GM19328 (cell line): Measurements from ENCODE around the gene MEF2C.

ENCODE experiments used
- ATAC-seq: cut with Tn5 transposase; IDR thresholded peaks from one replicate; pipeline ENCODE4 v1.9.1; 2021; ENCODE audit warnings: mild to moderate bottlenecking, moderate library complexity; ENCODE audit not compliant: unreplicated experiment

Gene MEF2C

DNA sequence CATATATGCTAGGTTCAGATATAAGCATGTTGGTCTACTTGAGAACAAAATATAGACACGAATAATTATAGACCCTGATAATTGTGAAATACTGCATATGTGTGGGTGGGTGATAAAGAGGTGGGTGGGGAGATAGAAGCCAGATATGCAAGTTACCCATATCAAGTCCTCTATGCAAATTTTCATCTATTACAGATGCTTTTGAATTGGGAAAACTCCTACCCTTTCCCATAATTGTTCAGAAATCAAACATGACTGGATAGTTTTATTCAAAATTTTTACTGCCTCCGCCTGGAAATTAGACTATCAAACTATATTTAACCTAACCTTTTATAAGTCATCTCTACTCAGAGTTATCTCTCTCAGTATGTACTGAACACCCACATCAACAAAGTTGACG, 157.5 kb downstream of the MEF2C start:
- ATAC-seq, result no peak

DNA sequence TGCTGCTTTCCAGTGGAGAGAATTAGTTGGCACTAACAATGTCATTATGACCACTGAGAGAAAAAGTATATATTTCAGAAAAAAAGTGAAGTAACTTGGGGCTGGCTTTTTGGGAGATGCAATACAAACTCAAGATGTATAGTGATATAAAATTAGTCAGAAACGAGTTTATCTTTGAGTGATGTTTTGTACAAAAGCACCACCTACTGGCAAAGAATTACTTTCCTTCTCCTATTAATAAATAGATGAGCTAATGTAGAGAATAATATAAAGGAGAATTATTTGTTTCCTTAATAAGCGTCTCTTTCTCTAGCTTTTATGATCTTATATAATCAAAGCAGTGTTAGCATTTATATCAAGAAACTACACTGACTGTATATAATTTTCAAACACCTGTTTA, 158.8 kb downstream of the MEF2C start:
- no peak for ATAC-seq

- ATAC-seq, result no peak
Observed at GRCh38 chr5:88722546-88723073, 160.4 kb downstream of the MEF2C start.

- ATAC-seq, result no peak
Observed at GRCh38 chr5:88719434-88719833, 163.6 kb downstream of the MEF2C start.

DNA sequence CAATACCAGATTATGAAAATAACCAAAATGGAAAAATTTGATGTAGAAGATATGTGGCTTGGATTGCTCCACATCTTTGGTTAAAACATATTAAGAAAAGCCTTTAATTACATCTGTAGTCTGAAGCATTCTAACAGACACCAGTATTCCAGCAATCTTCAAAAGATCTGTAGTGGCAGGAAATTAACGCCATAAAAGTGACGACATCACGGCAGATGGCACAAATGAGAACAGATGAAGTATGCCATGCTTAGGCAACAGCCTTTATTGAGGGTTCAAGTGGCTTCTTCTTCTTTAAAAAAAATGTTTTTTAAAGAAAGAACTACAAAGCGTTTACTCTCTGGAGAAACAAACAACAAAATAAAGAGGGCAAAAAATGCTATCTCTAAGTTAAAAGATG, 164.2 kb downstream of the MEF2C start:
- no peak for ATAC-seq

- ATAC-seq, result no peak
Observed at GRCh38 chr5:88716101-88716500, 166.9 kb downstream of the MEF2C start.

- no peak for ATAC-seq
Observed at GRCh38 chr5:88715503-88715902, 167.5 kb downstream of the MEF2C start.

DNA sequence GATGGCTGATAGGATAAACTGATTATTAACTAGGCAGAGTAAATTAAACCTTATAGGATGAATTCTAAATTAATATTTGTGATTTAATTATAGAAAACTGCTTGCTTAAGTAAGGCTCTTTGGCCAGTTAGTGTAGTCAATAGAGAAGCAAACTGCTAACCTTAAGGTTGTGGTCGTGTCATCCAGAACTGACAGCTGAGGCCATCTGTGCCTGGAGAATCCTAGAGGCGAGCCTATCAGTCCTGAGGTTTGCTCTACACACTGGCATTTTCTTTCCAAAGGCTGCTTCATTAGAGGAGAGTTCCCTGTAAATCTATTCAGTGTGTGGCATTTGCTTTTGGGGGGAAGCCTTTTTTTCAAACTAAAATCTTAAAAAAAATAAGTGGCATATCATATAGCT, 169.2 kb downstream of the MEF2C start:
- ATAC-seq, result no peak

- no peak for ATAC-seq
Observed at GRCh38 chr5:88708682-88709398, 174.1 kb downstream of the MEF2C start.

- no peak for ATAC-seq
Observed at GRCh38 chr5:88708021-88708420, 175.0 kb downstream of the MEF2C start.

DNA sequence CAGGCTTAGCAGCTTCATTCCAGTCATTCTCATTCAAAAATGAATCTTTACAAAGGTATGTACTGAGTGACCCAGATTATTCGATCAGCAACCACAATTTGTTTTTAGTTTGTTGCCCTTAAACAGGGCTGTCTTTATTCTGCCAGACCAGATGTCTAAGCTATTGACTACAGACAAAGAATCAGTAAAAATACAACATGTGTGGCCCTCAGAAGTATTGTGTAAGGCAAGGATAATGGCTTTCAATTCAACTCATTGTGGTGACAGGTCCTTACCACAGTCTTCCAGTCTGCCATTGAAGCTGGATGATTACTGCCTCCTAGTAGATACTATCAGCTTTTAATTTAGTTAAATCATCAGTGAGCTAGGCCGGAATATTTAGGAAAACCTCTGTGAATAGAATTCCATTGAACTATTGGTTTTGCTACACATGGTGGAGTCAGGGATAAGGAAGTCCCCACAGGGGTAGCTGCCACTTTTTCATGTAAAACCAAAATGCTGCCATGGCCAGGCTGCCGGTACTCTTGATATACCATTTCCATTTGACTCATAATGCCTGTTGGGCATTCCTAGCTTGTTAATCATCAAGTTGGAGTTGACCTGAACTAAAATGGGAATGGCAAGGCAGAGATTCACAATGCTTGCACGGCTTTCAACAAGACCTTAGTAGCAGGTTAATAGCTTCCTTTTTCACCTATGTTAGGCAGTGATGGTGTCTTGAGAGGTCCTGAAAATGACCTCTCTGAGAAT, 175.6 kb downstream of the MEF2C start:
- no peak for ATAC-seq

GRCh38 chr5:88702332-88702731, 180.7 kb downstream of the MEF2C start:
- no peak for ATAC-seq

DNA sequence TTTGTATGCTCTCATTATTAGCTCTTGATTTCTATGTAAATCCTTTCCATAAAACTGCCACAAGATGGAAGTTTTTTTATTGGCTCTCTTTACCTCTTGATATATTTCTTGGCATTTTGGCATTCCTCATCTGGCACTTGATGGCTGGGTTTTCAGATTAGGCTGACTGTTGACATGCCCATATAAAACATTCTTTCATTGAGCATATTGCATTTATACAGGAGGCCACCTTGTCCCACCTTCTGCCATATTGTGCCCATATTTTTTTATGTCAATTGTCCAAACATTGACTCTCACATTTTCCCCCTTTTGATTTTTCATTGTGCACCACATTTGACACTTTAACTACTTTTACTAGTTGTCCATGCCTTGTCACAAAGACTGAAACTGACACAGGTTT, 182.9 kb downstream of the MEF2C start:
- ATAC-seq, result no peak

DNA sequence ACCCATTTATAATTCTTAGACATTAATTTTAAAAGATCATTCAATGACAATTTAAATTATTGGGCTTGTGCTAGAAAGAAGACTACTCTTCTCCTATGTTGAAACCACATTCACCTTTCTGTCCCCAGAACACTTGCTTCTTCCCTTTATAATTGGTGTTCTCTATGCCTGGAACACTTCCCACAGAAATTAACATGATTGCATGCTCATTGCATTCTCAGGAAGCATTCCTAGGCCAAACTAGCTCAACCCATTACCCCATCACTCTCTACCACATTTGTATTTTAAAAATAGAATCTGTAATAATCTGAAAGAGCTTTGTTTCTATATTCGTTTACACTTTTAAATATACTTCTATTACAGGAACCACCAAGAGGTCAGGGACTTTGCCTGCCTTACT, 184.7 kb downstream of the MEF2C start:
- ATAC-seq, result no peak

- ATAC-seq, result no peak
Observed at GRCh38 chr5:88696466-88696865, 186.5 kb downstream of the MEF2C start.

GRCh38 chr5:88695931-88696330, 187.1 kb downstream of the MEF2C start:
- no peak for ATAC-seq

DNA sequence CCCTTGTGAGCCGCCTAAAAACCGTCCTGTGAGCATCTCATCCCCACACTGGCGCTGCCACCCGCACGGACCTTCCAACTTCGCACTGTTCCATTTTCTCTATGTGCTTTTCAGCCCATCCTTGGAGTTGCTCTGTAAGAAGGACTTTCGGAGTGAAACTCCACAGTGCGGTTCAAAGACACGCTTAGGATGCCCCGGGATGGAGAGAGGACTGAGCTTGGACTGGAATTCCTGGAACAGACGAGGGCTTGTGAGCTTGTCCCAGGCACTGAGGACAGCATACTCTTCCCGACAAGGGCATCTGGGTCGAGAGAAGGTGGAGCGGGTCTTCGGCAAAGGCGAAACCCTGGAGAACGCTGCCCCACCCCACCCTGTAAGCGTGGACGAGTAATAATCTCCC, 187.8 kb downstream of the MEF2C start:
- no peak for ATAC-seq

DNA sequence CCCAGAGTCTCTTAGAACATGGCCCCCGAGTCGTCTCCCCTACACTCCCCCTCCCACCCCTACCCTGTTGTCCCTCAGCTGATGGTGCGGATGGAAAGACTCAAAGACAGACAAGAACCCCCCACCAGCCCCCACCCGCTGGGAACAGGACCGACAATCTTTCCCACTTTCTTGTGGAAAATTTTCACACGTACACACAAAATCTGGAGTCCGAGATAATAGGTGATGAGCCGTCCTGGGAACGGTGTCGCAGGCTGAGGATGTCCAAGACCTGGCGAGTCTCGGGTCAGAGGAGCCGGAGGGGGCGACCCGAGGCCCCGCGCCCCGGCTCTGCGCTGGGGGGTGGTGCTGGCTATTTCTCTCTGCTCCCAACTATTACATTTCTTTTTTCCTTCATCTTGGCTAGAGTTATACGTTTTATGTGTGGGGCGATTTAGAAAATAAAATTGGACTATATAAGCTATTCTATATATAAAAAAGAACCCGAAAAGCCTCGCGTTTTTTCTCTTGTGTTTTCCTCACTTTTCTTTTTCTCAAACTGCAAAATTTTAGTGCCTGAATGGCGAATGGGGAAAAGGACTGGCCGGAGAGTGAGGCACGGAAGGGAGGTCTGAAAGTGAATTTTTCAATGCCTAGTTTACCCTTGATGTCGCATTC, 188.8 kb downstream of the MEF2C start:
- no peak for ATAC-seq

GRCh38 chr5:88693071-88693932, 189.7 kb downstream of the MEF2C start:
- no peak for ATAC-seq

DNA sequence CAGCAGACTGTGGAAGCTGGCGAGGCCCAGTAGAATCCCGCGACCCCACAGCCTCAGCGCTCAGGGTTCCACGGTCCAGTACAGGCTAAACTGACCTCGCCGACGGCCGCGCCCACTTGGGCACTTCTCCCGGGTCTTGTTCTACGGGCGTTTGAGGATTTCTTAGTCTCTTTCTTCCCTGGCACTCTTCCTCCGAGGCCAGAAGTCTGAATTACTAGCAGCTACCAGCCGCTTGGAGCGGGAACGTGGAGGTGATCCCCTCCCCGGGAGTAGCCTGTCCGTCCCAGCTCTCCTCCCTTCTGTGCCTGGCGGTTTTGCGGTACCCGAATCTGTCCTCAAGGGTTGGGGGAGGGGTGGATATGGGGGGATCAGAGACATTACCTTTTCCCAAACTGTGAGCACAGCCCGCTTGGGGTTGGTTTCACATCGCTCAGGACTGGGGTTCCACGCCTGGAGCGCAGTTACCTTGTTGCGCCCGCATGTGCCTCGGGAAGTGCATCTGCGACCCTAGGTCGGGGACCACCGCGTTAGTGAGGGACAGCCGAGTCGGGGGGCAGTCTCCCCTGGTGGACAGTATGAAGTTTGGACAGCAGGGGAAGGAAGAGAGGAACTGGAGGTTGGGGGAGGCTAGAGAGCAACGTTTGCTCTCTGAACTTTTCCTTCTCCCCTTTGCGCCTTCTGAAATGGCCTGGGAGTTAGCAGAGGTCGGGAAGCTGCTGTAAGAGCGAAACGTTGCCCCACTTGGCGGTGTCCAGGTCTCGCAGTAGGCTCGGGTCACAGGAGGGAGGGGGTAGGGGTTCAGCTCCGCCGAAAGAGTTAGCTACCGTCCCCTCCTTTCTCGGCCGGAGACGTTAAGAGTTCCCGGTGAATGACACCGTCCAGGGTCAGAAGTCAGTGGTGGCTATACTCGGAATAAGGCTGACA, 190.8 kb downstream of the MEF2C start:
- ATAC-seq, result no peak
